Tongue (tissue), 2 donors: ENCODE measurements around the gene VSTM2B. TPM values are rescaled to one million over a fixed set of nuclear protein-coding genes. Genes with fewer than 3 reads are reported as not detected.
"Not testable (repeated sequence)": the region's sequence is repeated elsewhere in the genome, so short reads cannot be mapped to it uniquely, and the experiment has no call there.

Source experiments
- DNase-seq: peaks from one replicate; pipeline ENCODE4 v3.0.0-alpha.2; 2015
- total RNA-seq: library from RNA; depleted of rRNA; stranded (reverse); fragments of >200 nt; gene quantifications from one replicate; pipeline ENCODE4 v1.2.3, GENCODE V29; 2014

Gene VSTM2B
- total RNA-seq, result not detected

- no peak for DNase-seq
Observed at GRCh38 chr19:29525901-29526729, at the start of gene VSTM2B. Gene VSTM2B, plus strand, starts transcription at chr19:29525994. Its CDS starts 590 bp downstream, at chr19:29526584.

- no peak for DNase-seq
Observed at GRCh38 chr19:29476528-29476927, 49.3 kb upstream of the VSTM2B start.

DNA sequence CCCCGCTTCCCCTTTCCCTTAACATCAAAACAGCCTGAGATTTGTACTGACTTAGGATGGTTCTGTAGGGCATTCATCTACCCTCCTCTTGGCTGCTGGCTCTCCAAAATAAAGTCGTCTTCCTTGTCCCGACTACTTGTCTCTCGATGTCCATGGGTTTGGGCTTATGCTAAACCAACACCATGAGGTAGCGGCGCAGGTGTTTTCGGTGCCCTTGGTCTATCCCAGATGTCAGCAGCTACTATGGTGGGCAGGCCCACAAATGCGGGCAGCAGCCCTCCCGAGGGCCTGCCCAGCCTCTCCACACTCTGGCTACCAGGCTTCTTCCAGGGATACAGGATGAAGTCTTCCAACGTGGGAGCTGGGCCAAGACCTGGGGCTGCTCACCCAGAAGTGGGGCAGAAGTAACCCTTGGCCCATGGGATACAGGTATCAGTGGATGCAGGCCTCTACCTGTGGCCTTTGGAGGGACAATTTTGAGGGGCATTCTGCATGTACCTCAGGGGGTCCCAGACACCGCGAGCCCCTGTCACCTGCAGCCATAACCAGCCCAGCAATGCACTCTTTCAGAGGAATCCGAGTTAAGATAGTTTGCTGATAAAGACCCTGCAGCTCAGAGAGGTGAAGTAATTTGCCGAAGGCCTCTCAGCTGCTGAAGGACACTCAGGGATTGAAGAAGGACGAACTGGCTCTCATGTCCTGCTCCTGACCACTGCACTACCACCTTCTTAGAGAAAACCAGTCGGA, 47.8 kb upstream of the VSTM2B start:
- DNase-seq, result no peak

- peak; percentile 42 for DNase-seq
Observed at GRCh38 chr19:29478578-29479565, 46.9 kb upstream of the VSTM2B start.

- no peak for DNase-seq
Observed at GRCh38 chr19:29479941-29480340, 45.9 kb upstream of the VSTM2B start.

- no peak for DNase-seq
Observed at GRCh38 chr19:29480507-29480906, 45.3 kb upstream of the VSTM2B start.

DNA sequence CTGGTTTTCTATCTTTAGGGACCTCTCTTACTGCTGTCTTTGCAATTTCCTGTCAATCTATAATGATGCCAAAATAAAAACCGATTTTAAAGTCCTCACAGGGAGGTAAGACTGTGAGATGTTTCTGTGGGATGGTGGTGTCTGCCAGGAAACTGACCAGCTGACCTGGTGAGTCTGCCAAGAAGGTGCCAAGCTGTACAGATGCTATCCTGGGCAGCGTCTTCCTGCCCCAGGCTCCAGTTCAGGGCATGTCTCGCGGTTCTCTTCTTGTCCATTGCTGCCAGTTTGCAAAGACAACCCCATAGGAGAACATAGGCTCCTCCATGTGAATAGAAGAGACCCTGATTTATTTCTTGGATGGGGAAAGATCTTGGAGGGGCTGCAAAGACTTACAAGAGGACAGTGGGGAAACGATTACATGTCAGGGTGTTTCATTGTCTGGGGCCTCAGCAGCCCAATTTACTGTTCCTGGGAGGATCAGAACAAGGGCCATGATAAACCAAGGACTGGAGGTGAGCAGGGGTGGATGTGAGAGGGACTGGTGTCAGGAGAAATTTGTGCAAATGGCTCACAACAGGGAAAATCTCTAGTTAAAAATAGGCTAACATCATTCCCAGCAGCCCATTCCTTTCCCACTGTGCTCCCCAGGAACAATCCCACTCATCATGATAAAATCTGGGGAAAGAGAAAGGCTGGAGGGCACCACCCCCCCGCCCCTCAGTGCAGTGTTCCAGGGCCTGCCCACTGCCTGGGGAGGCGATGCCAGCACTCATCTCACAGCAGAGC, 42.7 kb upstream of the VSTM2B start:
- DNase-seq, result no peak

GRCh38 chr19:29483641-29483920, 42.2 kb upstream of the VSTM2B start:
- DNase-seq, result no peak

- no peak for DNase-seq
Observed at GRCh38 chr19:29483944-29484581, 41.7 kb upstream of the VSTM2B start.

GRCh38 chr19:29484876-29485275, 40.9 kb upstream of the VSTM2B start:
- DNase-seq, result no peak

DNA sequence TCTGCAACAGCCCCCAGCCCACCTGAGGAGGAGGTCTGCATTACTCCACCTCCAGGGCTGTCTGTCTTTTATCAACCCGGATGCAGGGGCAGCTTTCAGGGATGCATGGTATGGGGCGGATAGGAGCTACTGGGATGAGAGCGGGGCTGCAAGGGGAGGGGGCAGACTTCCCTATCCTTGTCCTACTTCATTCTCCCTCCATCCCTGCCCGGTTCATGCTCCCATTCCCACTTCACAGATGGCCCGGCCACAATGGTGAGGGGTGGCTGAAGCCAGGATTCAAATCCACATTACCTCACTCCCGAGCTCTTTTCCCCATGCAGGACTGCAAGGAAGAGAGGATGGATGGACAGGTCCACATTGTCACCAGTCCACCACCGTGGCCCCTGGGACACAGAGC, 40.5 kb upstream of the VSTM2B start:
- DNase-seq, result no peak

GRCh38 chr19:29486961-29487360, 38.8 kb upstream of the VSTM2B start:
- DNase-seq, result not testable (repeated sequence)

DNA sequence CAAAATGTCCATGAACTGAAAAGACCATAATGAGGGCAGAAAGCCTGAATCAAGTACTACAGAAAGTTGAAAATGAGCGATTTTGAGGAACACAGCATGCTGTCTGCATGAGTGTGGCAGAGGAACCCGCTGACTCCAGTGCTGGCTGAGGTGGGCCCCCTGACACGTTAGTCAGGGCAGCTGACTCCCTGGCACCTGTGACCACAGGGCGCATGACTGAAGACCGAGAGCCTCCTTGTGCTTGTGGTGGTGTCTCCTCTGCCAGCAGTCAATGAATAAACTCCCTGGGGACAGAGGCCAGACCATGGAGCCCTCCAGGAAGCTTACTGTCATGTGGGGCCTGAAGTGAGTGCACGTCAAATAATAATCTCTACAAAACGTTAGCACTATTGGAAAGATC, 38.4 kb upstream of the VSTM2B start:
- no peak for DNase-seq

DNA sequence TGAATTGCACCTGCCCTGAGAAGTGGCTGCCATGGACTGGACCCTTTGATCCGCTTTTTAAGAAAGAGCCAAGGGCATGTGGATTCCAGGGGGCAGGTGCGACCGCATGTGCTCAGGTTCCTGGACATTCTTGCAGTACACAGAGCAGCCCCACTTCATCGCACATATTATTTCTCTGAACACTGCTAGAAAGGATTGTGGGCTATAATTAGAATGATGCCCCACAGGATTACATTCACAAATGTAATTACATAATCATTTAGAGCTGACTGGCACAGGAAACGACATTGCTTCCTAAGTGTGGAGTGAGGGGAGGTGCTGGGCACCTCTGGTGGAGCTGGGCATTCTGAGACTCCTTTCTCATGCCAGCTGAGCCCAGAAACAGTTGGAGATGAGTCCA, 37.5 kb upstream of the VSTM2B start:
- DNase-seq, result no peak

DNA sequence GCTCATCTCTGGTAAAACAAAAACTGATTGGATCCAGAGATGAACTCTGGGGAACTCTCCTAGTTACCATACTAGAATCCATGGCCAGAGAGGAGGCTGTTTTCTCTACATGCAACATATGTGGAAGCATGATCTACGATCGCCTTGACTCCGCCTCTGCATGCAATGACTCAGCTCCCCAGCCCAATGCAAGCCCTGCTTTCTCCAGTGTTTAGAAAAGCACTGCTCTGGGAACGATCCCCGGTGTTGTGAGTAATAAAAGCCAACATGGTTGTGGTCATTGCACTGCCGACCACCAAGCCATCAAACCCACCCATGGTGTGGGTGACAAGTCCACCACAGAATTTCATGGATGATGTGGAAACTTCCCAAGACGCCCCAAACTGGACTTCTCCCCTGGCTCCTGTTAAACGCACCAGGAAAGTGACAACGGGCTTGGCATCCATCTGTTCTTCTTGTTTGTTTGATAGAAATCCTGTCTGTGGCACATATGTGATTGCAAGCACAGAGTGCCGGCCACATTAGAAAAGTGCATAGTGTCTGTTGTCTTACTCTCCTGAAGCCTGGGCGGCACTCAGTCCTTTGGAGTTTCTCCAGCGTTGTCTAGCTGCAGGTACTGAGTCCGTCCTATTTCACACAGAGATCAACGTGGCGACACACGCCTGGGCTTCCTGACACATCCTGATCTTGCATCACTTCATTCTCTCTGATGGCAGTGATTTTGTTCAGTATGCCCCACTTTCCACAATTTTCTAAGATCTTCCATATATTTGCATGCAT, 36.4 kb upstream of the VSTM2B start:
- DNase-seq, result no peak

- DNase-seq, result no peak
Observed at GRCh38 chr19:29491491-29491890, 34.3 kb upstream of the VSTM2B start.

- no peak for DNase-seq
Observed at GRCh38 chr19:29491995-29492577, 33.7 kb upstream of the VSTM2B start.

- DNase-seq, result peak; percentile 27
Observed at GRCh38 chr19:29492769-29493168, 33.0 kb upstream of the VSTM2B start.

DNA sequence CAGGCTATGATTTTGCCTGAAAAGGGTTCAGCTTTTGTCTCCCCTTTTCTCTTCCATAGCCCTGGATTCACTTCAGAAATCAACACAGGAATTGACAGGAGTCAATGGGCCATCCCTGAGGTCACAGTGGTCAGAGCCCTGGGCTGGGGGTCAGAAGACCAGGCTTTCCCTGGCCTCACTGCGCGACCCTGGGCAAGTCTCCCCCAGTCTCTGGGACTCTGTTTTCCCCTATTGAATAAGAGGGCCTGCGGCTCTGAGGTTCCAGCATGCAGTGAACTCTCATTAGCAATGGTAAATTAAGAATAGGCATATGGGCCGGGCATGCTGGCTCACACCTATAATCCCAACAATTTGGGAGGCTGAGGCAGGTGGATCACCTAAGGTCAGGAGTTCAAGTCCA, 30.7 kb upstream of the VSTM2B start:
- DNase-seq, result no peak

- no peak for DNase-seq
Observed at GRCh38 chr19:29495901-29496441, 29.8 kb upstream of the VSTM2B start.
